ENCODE measurements around the gene RCL1.

The RCL1 gene

GRCh38 chr9:4756420-4756819 is 36.3 kb upstream of the RCL1 start:
- no peaks in the 10 kb centered on the region for H4K20me1 ChIP-seq (ENCODE audit: insufficient read depth, low read length)
- H3K79me2 ChIP-seq (ENCODE audit: low read length) = no peaks in the 10 kb centered on the region
- H3F3A ChIP-seq (ENCODE audit: insufficient read depth, low read length) = 0 out of 2 replicates have a peak, but pooled peaks cover 5% of the 10 kb centered on the region
- H2AFZ ChIP-seq (ENCODE audit: low read length) = no peak overlapping the region
- no peak overlapping the region for H3K9ac ChIP-seq (ENCODE audit: low read length)
- H3K9me3 ChIP-seq (replicated peaks; ENCODE audit: insufficient read depth, low read length) = no peaks in the 10 kb centered on the region
- H3K4me2 ChIP-seq (ENCODE audit: low read depth, low read length) = no peak overlapping the region
- H3K4me3 ChIP-seq (ENCODE audit: low read length) = no peak overlapping the region
- no peaks in the 10 kb centered on the region for H3K9me2 ChIP-seq (replicated peaks; ENCODE audit: insufficient read depth, low read length)
- no peak overlapping the region for H3K27ac ChIP-seq (ENCODE audit: low read length)
- no peak for DNase-seq
- no peaks in the 10 kb centered on the region for H3K36me3 ChIP-seq (replicated peaks; ENCODE audit: insufficient read depth, low read length)
- no peaks in the 10 kb centered on the region for H3K27me3 ChIP-seq (replicated peaks; ENCODE audit: insufficient read depth, low read length)
- TF ChIP-seq EZH2phosphoT487 (IDR thresholded peaks at IDR 0.05; ENCODE audit: low read length) = no peak
- no peak for TF ChIP-seq EZH2 (optimal IDR thresholded peaks at IDR 0.05; ENCODE audit: low read depth, low read length)
- TF ChIP-seq CTCF (IDR thresholded peaks at IDR 0.05; ENCODE audit: low read length) = no peak
- H3K4me1 ChIP-seq (ENCODE audit: low read length) = peaks cover 12% of the 10 kb centered on the region

- Histone ChIP-seq H3K27ac (ENCODE audit: low read length) (no peak overlapping the region), H3K9ac (ENCODE audit: low read length) (no peak overlapping the region), H3K27me3 (replicated peaks; ENCODE audit: insufficient read depth, low read length) (no peaks in the 10 kb centered on the region), H3K4me3 (ENCODE audit: low read length) (no peak overlapping the region), H3K79me2 (ENCODE audit: low read length) (no peaks in the 10 kb centered on the region), H3K9me3 (replicated peaks; ENCODE audit: insufficient read depth, low read length) (no peaks in the 10 kb centered on the region), H3K4me1 (ENCODE audit: low read length) (peaks cover 13% of the 10 kb centered on the region), H3F3A (ENCODE audit: insufficient read depth, low read length) (0 out of 2 replicates have a peak, but pooled peaks cover 1% of the 10 kb centered on the region), H3K9me2 (replicated peaks; ENCODE audit: insufficient read depth, low read length) (no peaks in the 10 kb centered on the region), H3K36me3 (replicated peaks; ENCODE audit: insufficient read depth, low read length) (no peaks in the 10 kb centered on the region), H2AFZ (ENCODE audit: low read length) (no peak overlapping the region), H3K4me2 (ENCODE audit: low read depth, low read length) (no peak overlapping the region), H4K20me1 (ENCODE audit: insufficient read depth, low read length) (no peaks in the 10 kb centered on the region)
- DNase-seq = no peak
- TF ChIP-seq CTCF (IDR thresholded peaks at IDR 0.05; ENCODE audit: low read length) (no peak), EZH2 (optimal IDR thresholded peaks at IDR 0.05; ENCODE audit: low read depth, low read length) (no peak), EZH2phosphoT487 (IDR thresholded peaks at IDR 0.05; ENCODE audit: low read length) (no peak)
Observed at GRCh38 chr9:4760122-4760521, 32.6 kb upstream of the RCL1 start.

GRCh38 chr9:4762108-4762885 is 30.4 kb upstream of the RCL1 start:
- peaks cover 6% of the 10 kb centered on the region; the same call in 1 of the 2 replicates for H3K4me1 ChIP-seq (ENCODE audit: low read length)
- H3K79me2 ChIP-seq (ENCODE audit: low read length) = no peaks in the 10 kb centered on the region
- TF ChIP-seq EZH2phosphoT487 (IDR thresholded peaks at IDR 0.05; ENCODE audit: low read length) = no peak
- peak; percentile 80 for TF ChIP-seq CTCF (IDR thresholded peaks at IDR 0.05; ENCODE audit: low read length)
- no peaks in the 10 kb centered on the region for H3F3A ChIP-seq (ENCODE audit: insufficient read depth, low read length)
- peak overlapping the region; percentile 62 for H3K4me2 ChIP-seq (ENCODE audit: low read depth, low read length)
- H2AFZ ChIP-seq (ENCODE audit: low read length) = peak overlapping the region; percentile 74
- H4K20me1 ChIP-seq (ENCODE audit: insufficient read depth, low read length) = no peaks in the 10 kb centered on the region
- H3K27ac ChIP-seq (ENCODE audit: low read length) = no peak overlapping the region
- H3K9me3 ChIP-seq (replicated peaks; ENCODE audit: insufficient read depth, low read length) = no peaks in the 10 kb centered on the region
- peak; percentile 80 for DNase-seq
- no peaks in the 10 kb centered on the region for H3K27me3 ChIP-seq (replicated peaks; ENCODE audit: insufficient read depth, low read length)
- H3K36me3 ChIP-seq (replicated peaks; ENCODE audit: insufficient read depth, low read length) = no peaks in the 10 kb centered on the region
- peak overlapping the region; percentile 25; the same call in 1 of the 2 replicates for H3K9ac ChIP-seq (ENCODE audit: low read length)
- H3K9me2 ChIP-seq (replicated peaks; ENCODE audit: insufficient read depth, low read length) = no peaks in the 10 kb centered on the region
- peak overlapping the region; percentile 32 for H3K4me3 ChIP-seq (ENCODE audit: low read length)
